B cell (primary cell): ENCODE data around the gene TSSK2. TPM values are rescaled to one million over a fixed set of nuclear protein-coding genes. Genes with fewer than 3 reads are reported as not detected.

Experiments used
- ATAC-seq: fragments of 200-7000 bp; cut with Tn5 transposase; one replicate; pipeline ENCODE4 v1.10.0; 2021; ENCODE audit warnings: low read depth, mild to moderate bottlenecking, moderate number of reproducible peaks, moderate library complexity
- CTCF ChIA-PET: fragments of 350-600 bp; sonication (Branson Sonifier 250); formaldehyde crosslinking; loops from one replicate; lab custom pipeline; 2021; ENCODE audit warnings: antibody characterized with exemption, inconsistent platforms; lab: Charles Lee
- POLR2A ChIA-PET: fragments of 350-600 bp; sonication (Branson Sonifier 250); formaldehyde crosslinking; loops from one replicate; lab custom pipeline; 2021; ENCODE audit warnings: antibody characterized with exemption; lab: Charles Lee
- DNase-seq: peaks from one replicate; pipeline ENCODE4 v3.0.0; 2013
- H2AFZ ChIP-seq: 2 replicates; pipeline ENCODE4 v1.6.1; 2012; ENCODE audit warnings: mild to moderate bottlenecking, low read depth, low read length; ENCODE audit not compliant: insufficient read depth, poor library complexity, severe bottlenecking
- H3K27ac ChIP-seq, 2 donors: 1 replicate in 1 of 2; 2 replicates in 1 of 2; pipeline ENCODE4 v1.5.1; 2012 to 2013; ENCODE audit warnings: low read length in 2 of 2, mild to moderate bottlenecking in 2 of 2, moderate library complexity in 1 of 2
- H3K27me3 ChIP-seq, 4 experiments: fragments of 200-600 bp in 1 of 4; sonication (generic) in 1 of 4; replicated peaks in 1 of 4; 1 replicate in 2 of 4; 2 replicates in 2 of 4; pipeline versions ENCODE4 v1.6.1 to v1.7.0; 2013 to 2016; ENCODE audit warnings: low read length in 3 of 4, mild to moderate bottlenecking in 2 of 4, mixed read lengths in 1 of 4, moderate library complexity in 1 of 4; ENCODE audit not compliant: insufficient read depth in 4 of 4, control insufficient read depth in 3 of 4; ENCODE audit errors: control extremely low read depth in 1 of 4
- H3K36me3 ChIP-seq, 2 experiments: replicated peaks in 1 of 2; 1 replicate in 1 of 2; 2 replicates in 1 of 2; pipeline versions ENCODE4 v1.6.1 to v1.7.1; 2013; ENCODE audit warnings: low read length in 1 of 2; ENCODE audit not compliant: insufficient read depth in 2 of 2, control insufficient read depth in 1 of 2; ENCODE audit errors: control extremely low read depth in 1 of 2, extremely low read depth in 1 of 2
- H3K4me1 ChIP-seq, 2 donors: fragments of 200-600 bp in 1 of 2; sonication (generic) in 1 of 2; 1 replicate in 1 of 2; 2 replicates in 1 of 2; pipeline versions ENCODE4 v1.5.1 to v1.6.1; 2013 to 2017; ENCODE audit warnings: low read length in 2 of 2; ENCODE audit not compliant: control insufficient read depth in 2 of 2, insufficient read depth in 2 of 2
- H3K4me2 ChIP-seq: replicated peaks from 2 replicates; pipeline ENCODE3; 2012; ENCODE audit warnings: mild to moderate bottlenecking, low read depth, low read length; ENCODE audit not compliant: poor library complexity, severe bottlenecking
- H3K4me3 ChIP-seq, 5 experiments: fragments of 200-600 bp in 1 of 5; sonication (generic) in 1 of 5; 1 replicate in 3 of 5; 2 replicates in 2 of 5; pipeline versions ENCODE4 v1.5.1 to v1.7.0; 2011 to 2016; ENCODE audit warnings: low read length in 4 of 5, mild to moderate bottlenecking in 4 of 5, low read depth in 2 of 5, control low read depth in 1 of 5, moderate library complexity in 1 of 5; ENCODE audit not compliant: insufficient read depth in 1 of 5; ENCODE audit errors: control extremely low read depth in 1 of 5, extremely low read depth in 1 of 5
- H3K79me2 ChIP-seq: fragments of 200-600 bp; sonication (generic); one replicate; pipeline ENCODE4 v1.6.0; 2016; ENCODE audit warnings: low read length; ENCODE audit not compliant: control insufficient read depth, insufficient read depth
- H3K9ac ChIP-seq: fragments of 200-600 bp; sonication (generic); 2 replicates; pipeline ENCODE4 v1.6.1; 2017; ENCODE audit warnings: mild to moderate bottlenecking, low read length, moderate library complexity
- H3K9me3 ChIP-seq, 3 donors: one replicate each; pipeline versions ENCODE4 v1.6.1 to v1.7.1; 2013; ENCODE audit warnings: low read length in 2 of 3; ENCODE audit not compliant: control insufficient read depth in 2 of 3, insufficient read depth in 1 of 3; ENCODE audit errors: control extremely low read depth in 1 of 3
- H4K20me1 ChIP-seq: 2 replicates; pipeline ENCODE4 v1.6.0; 2012; ENCODE audit warnings: mild to moderate bottlenecking, low read length; ENCODE audit not compliant: insufficient read depth, control insufficient read depth, poor library complexity, severe bottlenecking
- H3K27ac Mint-ChIP-seq: one replicate; pipeline ENCODE4 v1.8.0; 2021; ENCODE audit warnings: mixed read lengths
- H3K27me3 Mint-ChIP-seq: one replicate; pipeline ENCODE4 v1.8.0; 2021; ENCODE audit warnings: mixed read lengths
- H3K4me1 Mint-ChIP-seq: one replicate; pipeline ENCODE4 v1.8.0; 2021; ENCODE audit warnings: mixed read lengths
- H3K4me3 Mint-ChIP-seq: one replicate; pipeline ENCODE4 v1.8.0; 2021; ENCODE audit warnings: mixed read lengths
- H3K9me3 Mint-ChIP-seq: one replicate; pipeline ENCODE4 v1.8.0; 2022; ENCODE audit warnings: mixed read lengths; ENCODE audit not compliant: insufficient read depth
- CTCF ChIP-seq: fragments of 200-600 bp; IDR thresholded peaks from one replicate; pipeline ENCODE4 v1.8.0; 2022; ENCODE audit warnings: antibody characterized with exemption, mild to moderate bottlenecking
- EZH2 ChIP-seq: IDR thresholded peaks from 2 replicates; pipeline ENCODE4 v1.6.1; 2012; ENCODE audit warnings: borderline replicate concordance, low read depth, mild to moderate bottlenecking, moderate library complexity, low read length; ENCODE audit not compliant: insufficient read depth, poor library complexity, severe bottlenecking
- WGBS: methylation state at CpG from one replicate; pipeline ENCODE4 v1.1.5; 2013; ENCODE audit warnings: missing lambda C conversion rate; ENCODE audit not compliant: insufficient coverage; 5-methylcytosine and 5-hydroxymethylcytosine counted together
- intact Hi-C: fragments of 100-400 bp; cut with micrococcal nuclease; formaldehyde crosslinking; loops from one replicate; pipeline ENCODE4 v1.10.0; 2022
- polyA plus RNA-seq: library from polyadenylated mRNA; depleted of rRNA; stranded (reverse); fragments of >200 nt; gene quantifications from 2 replicates; pipeline ENCODE4 v1.2.3, GENCODE V29; 2012
- total RNA-seq, 2 donors: library from RNA; stranded (reverse); fragments of 120-200 nt in 1 of 2; gene quantifications; 1 replicate in 1 of 2; 2 replicates in 1 of 2; pipeline versions ENCODE4 v1.2.3 to v1.2.4, GENCODE V29; 2013 to 2022

The TSSK2 gene
- total and polyA plus RNA-seq, 2 donors (not counting 1 experiment from before 2014, with no cell fraction given), result 0.15 TPM; not detected in 1

DNA sequence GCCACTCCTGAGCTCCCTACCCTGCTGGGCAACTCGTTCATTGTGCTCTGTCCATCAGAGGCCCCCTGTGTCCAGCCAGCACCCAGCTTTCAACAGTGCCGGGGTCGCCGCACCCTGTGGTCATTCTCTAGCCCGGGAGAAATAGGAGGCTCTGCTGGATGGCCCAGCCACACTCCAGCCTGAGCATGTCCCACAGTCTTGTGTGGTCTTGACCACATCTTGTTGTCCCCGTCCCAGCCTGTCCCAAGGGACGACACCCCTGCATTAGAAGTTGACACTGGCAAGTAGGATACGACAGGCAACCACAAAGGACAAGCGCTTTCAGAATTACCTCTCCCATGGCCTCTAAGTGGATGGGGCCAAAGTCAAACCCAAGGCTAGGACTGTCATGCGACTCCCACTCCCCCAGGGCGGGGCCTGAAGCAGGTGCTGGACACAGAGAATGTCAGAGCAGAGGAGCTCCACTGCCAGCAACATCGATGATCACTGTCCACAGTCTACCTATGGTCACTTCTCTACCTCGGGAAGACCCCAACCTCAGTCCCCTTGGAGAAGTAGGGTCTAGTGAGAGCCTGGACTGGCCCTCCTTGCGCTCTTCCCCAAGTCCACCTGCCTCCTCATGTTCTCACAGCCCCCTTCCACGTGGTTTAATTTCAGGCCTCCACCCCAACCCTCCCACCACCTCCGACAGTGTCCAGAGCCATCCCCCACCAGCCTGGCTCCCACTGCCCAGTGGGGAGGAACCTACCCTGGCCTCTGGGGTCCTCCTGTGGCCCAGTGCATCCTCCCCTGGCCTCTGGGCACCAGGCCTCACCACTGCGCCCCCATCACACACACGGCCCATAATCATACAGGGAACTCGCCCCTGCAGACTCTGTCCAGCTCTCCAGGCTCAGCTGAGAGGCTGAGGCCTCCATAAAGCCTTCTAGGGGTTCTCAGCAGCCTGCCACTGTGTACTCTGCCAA, 4.5 kb upstream of the TSSK2 start:
- intact Hi-C loops, result no loop called here
- H3K27me3 Mint-ChIP-seq, result no peaks in the 10 kb centered on the region
- Histone ChIP-seq H3K4me1 (peaks cover 6 to 7% of the 10 kb centered on the region in 2 donors), H3K9me3 (no peaks in the 10 kb centered on the region), H4K20me1 (peaks cover 2% of the 10 kb centered on the region), H3K27me3 (no peaks in the 10 kb centered on the region), H3K4me2 (no peak overlapping the region), H3K79me2 (peaks cover 11% of the 10 kb centered on the region), H3K9ac (no peak overlapping the region), H3K4me3 (no peak overlapping the region), H3K36me3 (no peaks in the 10 kb centered on the region), H3K27ac (no peak overlapping the region), H2AFZ (no peak overlapping the region)
- TF ChIP-seq CTCF (no peak), EZH2 (no peak)
- 91% methylated on average over 17 of the region's 19 CpGs for WGBS
- ChIA-PET CTCF (interaction anchor here (1.0 kb wide), 1 partner anchor 18 kb away, joined by 3 read pairs; the partner anchor contains the start of gene ESS2), POLR2A (no interaction called here)
- H3K4me1 Mint-ChIP-seq, result peaks cover 6% of the 10 kb centered on the region
- H3K9me3 Mint-ChIP-seq, result no peaks in the 10 kb centered on the region
- no peak overlapping the region for H3K4me3 Mint-ChIP-seq
- H3K27ac Mint-ChIP-seq, result no peak overlapping the region
- DNase-seq, result no peak
- no peak for ATAC-seq
